ENCODE measurements around the gene AFAP1. TPM values are rescaled to one million over a fixed set of nuclear protein-coding genes. Genes with fewer than 3 reads are reported as not detected.

AFAP1 gene
- total and polyA plus RNA-seq, 2 of the 8 experiments (the other 6 are each of a cell fraction or from before 2014, with no cell fraction given) = 3.6 to 18.2 TPM

- H3K4me1 ChIP-seq (replicated peaks in 1 of 4; ENCODE audit: control insufficient read depth in 3 of 4, insufficient read depth in 4 of 4, low read length in 3 of 4) = peaks cover 5 to 18% (median 11%) of the 10 kb centered on the region in 4 experiments
- H2BK12ac ChIP-seq (ENCODE audit: low read depth, low read length) = peak overlapping the region; percentile 92
- no peak overlapping the region for H4K5ac ChIP-seq (ENCODE audit: insufficient read length, low read depth, low read length)
- H2BK120ac ChIP-seq (replicated peaks; ENCODE audit: low read depth, low read length) = no peak overlapping the region
- H3K79me2 ChIP-seq (ENCODE audit: control insufficient read depth in 1 of 2, insufficient read depth in 2 of 2, low read length in 2 of 2) = 0 out of 4 replicates have a peak, but pooled peaks cover 0 to 2% of the 10 kb centered on the region in 2 experiments
- ChIA-PET POLR2A (ENCODE audit: partially characterized antibody) (interaction anchor here (1.1 kb wide), 2 partner anchors 8 to 80 kb away, joined by 3 read pairs; no protein-coding TSS in a partner anchor), CTCF (ENCODE audit: partially characterized antibody) (interaction anchor here (0.8 to 1.9 kb wide), 3 partner anchors 8 to 56 kb away, joined by 3 to 8 read pairs (median 4); no protein-coding TSS in a partner anchor)
- H3K9me3 ChIP-seq (ENCODE audit: insufficient read depth in 2 of 2, low read depth in 1 of 2, low read length in 1 of 2) = no peaks in the 10 kb centered on the region
- H2BK15ac ChIP-seq (ENCODE audit: low read length) = 0 out of 2 replicates have a peak overlapping the region, but pooled peaks have one; percentile 97
- H3K27ac ChIP-seq (ENCODE audit: low read depth, low read length) = no peak overlapping the region
- whole genome bisulfite sequencing, 2 experiments (ENCODE audit: extremely low coverage in 1 of 2, insufficient coverage in 1 of 2, insufficient read length in 1 of 2, insufficient replicate concordance in 2 of 2, low coverage in 1 of 2, low lambda C conversion rate in 2 of 2, missing lambda C conversion rate in 1 of 2) = 57% methylated on average over 5 of the region's 5 CpGs; no CpG with 5 or more reads in 1 of the 2 experiments
- H2AK5ac ChIP-seq (ENCODE audit: low read depth, low read length) = no peak overlapping the region
- no peak overlapping the region for H3K14ac ChIP-seq (ENCODE audit: insufficient read length)
- no peak overlapping the region for H3K4ac ChIP-seq (replicated peaks; ENCODE audit: insufficient read length, low read depth, low read length)
- no peak overlapping the region for H3K23ac ChIP-seq (ENCODE audit: insufficient read length)
- H2AFZ ChIP-seq (ENCODE audit: low read length) = no peak overlapping the region
- H3K4me2 ChIP-seq (ENCODE audit: insufficient read depth in 1 of 2, low read depth in 2 of 2, low read length in 2 of 2) = no peak overlapping the region
- FAIRE-seq (no peak), DNase-seq (ENCODE audit: low read depth in 1 of 2, low spot score in 2 of 2) (no peak)
- no peaks in the 10 kb centered on the region for H4K20me1 ChIP-seq (replicated peaks in 1 of 2; ENCODE audit: control insufficient read depth in 1 of 2, insufficient read depth in 2 of 2, low read length in 2 of 2)
- H3K9ac ChIP-seq (replicated peaks in 1 of 4; ENCODE audit: extremely low read depth in 1 of 4, low read depth in 3 of 4, low read length in 3 of 4) = no peak overlapping the region
- peak overlapping the region; percentile 72 for H4K91ac ChIP-seq (replicated peaks; ENCODE audit: insufficient read length, low read length)
- H3K27me3 ChIP-seq (replicated peaks in 1 of 4; ENCODE audit: control insufficient read depth in 3 of 4, extremely low read depth in 1 of 4, insufficient read depth in 3 of 4, low read length in 3 of 4) = no peaks in the 10 kb centered on the region
- no peak overlapping the region for H3K56ac ChIP-seq (replicated peaks; ENCODE audit: insufficient read length, low read depth, low read length)
- peak overlapping the region; percentile 77 for H2BK5ac ChIP-seq (ENCODE audit: low read depth, low read length)
- H3K79me1 ChIP-seq (ENCODE audit: low read depth, low read length) = peaks cover 2% of the 10 kb centered on the region; the same call in 1 of the 2 replicates
- H3K23me2 ChIP-seq (ENCODE audit: low read depth, low read length) = no peaks in the 10 kb centered on the region
- peak overlapping the region; percentile 89; the same call in 1 of the 2 replicates for H2BK20ac ChIP-seq (ENCODE audit: low read length)
- TF ChIP-seq CEBPB (IDR thresholded peaks at IDR 0.05; ENCODE audit: low read depth, low read length) = no peak
- TF ChIP-seq BACH1 (IDR thresholded peaks at IDR 0.05; ENCODE audit: low read length) = no peak
- TF ChIP-seq GTF2F1 (IDR thresholded peaks at IDR 0.05; ENCODE audit: borderline replicate concordance, low read depth, low read length) = no peak
- H4K8ac ChIP-seq (ENCODE audit: extremely low read depth, insufficient read depth, low read length) = no peak overlapping the region
- no peak overlapping the region for H3K4me3 ChIP-seq (ENCODE audit: extremely low read depth in 1 of 4, insufficient read depth in 2 of 4, low read depth in 3 of 4, low read length in 4 of 4)
- no peaks in the 10 kb centered on the region for H3K36me3 ChIP-seq (ENCODE audit: control insufficient read depth in 2 of 4, insufficient read depth in 4 of 4, low read length in 3 of 4)
- no peak overlapping the region; the same call in 1 of the 2 replicates for H3K18ac ChIP-seq (ENCODE audit: extremely low read depth, low read length)
Observed at GRCh38 chr4:7858498-7858897, 81.2 kb downstream of the AFAP1 start.

Measured in H1 (cell line).